K562 (cell line): Measurements from ENCODE around the gene EEFSEC. TPM values are rescaled to one million over a fixed set of nuclear protein-coding genes. Genes with fewer than 3 reads are reported as not detected.

Experiments used
- ATAC-seq: fragments of 200-7000 bp; cut with Tn5 transposase; 3 replicates; pipeline ENCODE4 v1.9.1; 2020; ENCODE audit warnings: moderate library complexity
- BruUV-seq: library from RNA; stranded (reverse); fragments of 400-500 nt; replicated peaks from 2 replicates; lab custom pipeline; 2021; lab: Mats Ljungman, UMichigan
- CTCF ChIA-PET: fragments of 300-600 bp; formaldehyde crosslinking; extraction: SDS; loops from one replicate; lab custom pipeline; 2021; ENCODE audit warnings: low intra/inter-chr PET ratio; lab: Yijun Ruan, JAX
- POLR2A ChIA-PET: fragments of 300-600, 350-650 bp; sonication (Branson Sonifier 250); formaldehyde crosslinking; extraction: SDS; loops from one replicate; lab custom pipeline; 2021; ENCODE audit warnings: antibody characterized with exemption, inconsistent platforms; lab: Yijun Ruan, JAX
- DNase-seq, 4 experiments: peaks; one replicate each; pipeline versions ENCODE4 v3.0.0 to v3.0.0-alpha.2; 2011 to 2018; ENCODE audit warnings: low spot score in 3 of 4, mixed read lengths in 3 of 4; ENCODE audit errors: extremely low read depth in 1 of 4
- FAIRE-seq: peaks from 2 replicates; lab custom pipeline; 2011; peaks lifted over from hg19 to GRCh38; lab: Jason Lieb, UNC
- H2AFZ ChIP-seq: 2 replicates; pipeline ENCODE4 v1.6.0; 2011; ENCODE audit warnings: low read depth, low read length, control low read depth, inconsistent platforms
- H3K27ac ChIP-seq: fragments of 200-600 bp; 3 replicates; pipeline ENCODE4 v1.8.0; 2011; ENCODE audit warnings: low read depth, mild to moderate bottlenecking, control low read depth, inconsistent platforms, low read length, moderate library complexity, mixed read lengths; ENCODE audit errors: extremely low read depth
- H3K27me3 ChIP-seq, 2 experiments: fragments of 300-600 bp in 1 of 2; 2 replicates in 1 of 2; 3 replicates in 1 of 2; pipeline versions ENCODE4 v1.6.0 to v1.8.0; 2011; ENCODE audit warnings: inconsistent platforms in 2 of 2, low read length in 2 of 2, mild to moderate bottlenecking in 1 of 2, mixed read lengths in 1 of 2, moderate library complexity in 1 of 2; ENCODE audit not compliant: control insufficient read depth in 2 of 2, insufficient read depth in 2 of 2
- H3K36me3 ChIP-seq: fragments of 300-600 bp; 3 replicates; pipeline ENCODE4 v1.8.0; 2011; ENCODE audit warnings: mild to moderate bottlenecking, low read length, inconsistent platforms; ENCODE audit not compliant: control insufficient read depth, insufficient read depth
- H3K4me1 ChIP-seq, 2 experiments: fragments of 200-600 bp in 1 of 2; replicated peaks in 1 of 2; 2 replicates in 1 of 2; 3 replicates in 1 of 2; pipeline versions ENCODE4 v1.5.1 to v1.8.0; 2011; ENCODE audit warnings: inconsistent platforms in 2 of 2, low read length in 2 of 2, mild to moderate bottlenecking in 1 of 2, mixed read lengths in 1 of 2, moderate library complexity in 1 of 2; ENCODE audit not compliant: control insufficient read depth in 2 of 2, insufficient read depth in 2 of 2
- H3K4me2 ChIP-seq: 2 replicates; pipeline ENCODE4 v1.6.1; 2011; ENCODE audit warnings: low read length, control low read depth, inconsistent platforms, mixed read lengths; ENCODE audit not compliant: insufficient read depth
- H3K4me3 ChIP-seq: fragments of 200-600 bp; sonication (generic), shearing (Covaris generic); 2 replicates; pipeline ENCODE4 v1.5.1; 2016; ENCODE audit warnings: control low read depth, inconsistent platforms
- H3K79me2 ChIP-seq: fragments of 200-600 bp; 3 replicates; pipeline ENCODE4 v1.8.0; 2011; ENCODE audit warnings: low read length, inconsistent platforms; ENCODE audit not compliant: control insufficient read depth, insufficient read depth
- H3K9ac ChIP-seq, 2 experiments: 2 replicates each; pipeline versions ENCODE4 v1.6.0 to v1.6.1; 2011; ENCODE audit warnings: low read depth in 2 of 2, low read length in 2 of 2, control low read depth in 1 of 2, inconsistent platforms in 1 of 2, mild to moderate bottlenecking in 1 of 2, mixed read lengths in 1 of 2; ENCODE audit not compliant: insufficient read depth in 1 of 2
- H3K9me1 ChIP-seq: one replicate; pipeline ENCODE4 v1.6.0; 2011; ENCODE audit warnings: inconsistent platforms, mild to moderate bottlenecking, low read length, moderate library complexity; ENCODE audit not compliant: control insufficient read depth, insufficient read depth
- H3K9me3 ChIP-seq: replicated peaks from 2 replicates; pipeline ENCODE4 v1.5.1; 2011; ENCODE audit warnings: low read depth, low read length, inconsistent platforms; ENCODE audit not compliant: control insufficient read depth, insufficient read depth
- H4K20me1 ChIP-seq: replicated peaks from 2 replicates; pipeline ENCODE4 v1.6.1; 2011; ENCODE audit warnings: low read length, inconsistent platforms, mixed read lengths; ENCODE audit not compliant: control insufficient read depth, insufficient read depth
- CEBPG ChIP-seq, 3 experiments: fragments of 200-800 bp in 1 of 3; sonication (Bioruptor generic) in 1 of 3; sonication (generic) in 1 of 3; formaldehyde crosslinking in 1 of 3; IDR thresholded peaks in 2 of 3; conservative IDR thresholded peaks in 1 of 3; 2 replicates each; pipeline versions ENCODE4 v1.6.1 to v1.8.0; 2016 to 2022; ENCODE audit warnings: missing compliant biosample characterization in 2 of 3, missing genetic modification characterization in 2 of 3, mild to moderate bottlenecking in 1 of 3, missing genetic modification reagents in 1 of 3
- ID3 ChIP-seq, 2 experiments: fragments of 250-450 bp in 1 of 2; fragments of 450-650 bp in 1 of 2; sonication (Bioruptor Pico) in 1 of 2; IDR thresholded peaks; 2 replicates each; pipeline versions ENCODE4 v1.6.1 to v1.8.0; 2016 to 2021; ENCODE audit warnings: mild to moderate bottlenecking in 2 of 2, moderate library complexity in 2 of 2, missing compliant biosample characterization in 1 of 2, missing genetic modification characterization in 1 of 2
- MAZ ChIP-seq, 2 experiments: fragments of 450-650 bp in 1 of 2; sonication (generic) in 1 of 2; formaldehyde crosslinking; IDR thresholded peaks in 1 of 2; conservative IDR thresholded peaks in 1 of 2; 2 replicates each; pipeline versions ENCODE4 v1.4.0 to v1.5.0; 2020; ENCODE audit warnings: mild to moderate bottlenecking in 1 of 2, missing genetic modification reagents in 1 of 2
- MCM5 ChIP-seq: fragments of 450-650 bp; IDR thresholded peaks from 2 replicates; pipeline ENCODE4 v1.6.1; 2016; ENCODE audit warnings: low read depth
- MEF2A ChIP-seq: IDR thresholded peaks from 2 replicates; pipeline ENCODE4 v1.6.1; 2011; ENCODE audit warnings: low read depth, mild to moderate bottlenecking, low read length, moderate library complexity; ENCODE audit not compliant: control insufficient read depth
- MTF1 ChIP-seq: fragments of 250-450 bp; sonication (Bioruptor Pico); IDR thresholded peaks from 2 replicates; pipeline ENCODE4 v1.9.0; 2021; ENCODE audit warnings: moderate library complexity, mild to moderate bottlenecking, inconsistent platforms, borderline replicate concordance
- ZNF146 ChIP-seq: IDR thresholded peaks from one replicate; pipeline ENCODE4 v1.6.1; 2018; ENCODE audit warnings: missing compliant biosample characterization; ENCODE audit not compliant: unreplicated experiment
- WGBS: fragments of 100-300 bp; shearing (Covaris generic); methylation state at CpG from one replicate; pipeline ENCODE4 v1.1.6; 2016; ENCODE audit warnings: low coverage, mixed read lengths; ENCODE audit not compliant: insufficient coverage; ENCODE audit errors: missing lambda C conversion rate; 5-methylcytosine and 5-hydroxymethylcytosine counted together
- in situ Hi-C: fragments of 300-500 bp; cut with MboI; formaldehyde crosslinking; loops from 4 replicates; pipeline ENCODE4 v1.15.0; 2018; ENCODE audit warnings: inconsistent platforms, mixed read lengths
- intact Hi-C: fragments of 100-400 bp; cut with micrococcal nuclease; formaldehyde crosslinking; loops from 2 replicates; pipeline ENCODE4 v1.14.2; 2022
- polyA plus RNA-seq, 8 experiments: library from polyadenylated mRNA; depleted of rRNA in 4 of 8; stranded (reverse) in 5 of 8; unstranded in 3 of 8; fragments of >200 nt; fragmentation: Nextera tagmentation in 2 of 8; fragmentation: Illumina TruSeq in 1 of 8; extraction: Ambion mirVana in 2 of 8; extraction: Trizol in 1 of 8; gene quantifications; 2 replicates each; pipeline versions ENCODE4 v1.2.1 to v1.2.3, GENCODE V29; 2011 to 2014; ENCODE audit warnings: inconsistent platforms in 1 of 8, missing spikeins in 1 of 8
- total RNA-seq, 7 experiments: library from RNA; depleted of rRNA in 6 of 7; stranded (reverse); fragments of >200 nt in 6 of 7; fragmentation: Illumina TruSeq in 2 of 7; extraction: Trizol in 2 of 7; gene quantifications; 2 replicates each; pipeline versions ENCODE4 v1.2.1 to v1.2.3, GENCODE V29; 2011 to 2021; ENCODE audit warnings: low replicate concordance in 1 of 7
- TF ChIP-seq, protein P1 (sequence below): sonication (generic); formaldehyde crosslinking; IDR thresholded peaks from 2 replicates; pipeline ENCODE4 v1.8.0; 2022; ENCODE audit warnings: missing genetic modification reagents, mild to moderate bottlenecking, moderate library complexity, borderline replicate concordance
- TF ChIP-seq, protein P2 (sequence below): sonication (generic); formaldehyde crosslinking; IDR thresholded peaks from 2 replicates; pipeline ENCODE4 v1.8.0; 2023; ENCODE audit warnings: mild to moderate bottlenecking, missing genetic modification reagents
- TF ChIP-seq, protein P3 (sequence below): sonication (generic); formaldehyde crosslinking; IDR thresholded peaks from 2 replicates; pipeline ENCODE4 v1.8.0; 2022; ENCODE audit warnings: mild to moderate bottlenecking, missing genetic modification reagents, borderline replicate concordance

EEFSEC gene
- total and polyA plus RNA-seq, 9 of the 15 experiments (the other 6 are each of a cell fraction or from before 2014, with no cell fraction given) = 0.35 to 11.8 (median 7.7) TPM

GRCh38 chr3:128445357-128445756, 292.1 kb downstream of the EEFSEC start:
- in situ Hi-C loops (no loop called here), intact Hi-C loops (no loop called here)
- WGBS = 22% methylated on average over 1 of the region's 1 CpG
- TF ChIP-seq MEF2A = no peak
- no peak for TF ChIP-seq MTF1 (CRISPR knock-in tag)
- TF ChIP-seq, protein P1, sequence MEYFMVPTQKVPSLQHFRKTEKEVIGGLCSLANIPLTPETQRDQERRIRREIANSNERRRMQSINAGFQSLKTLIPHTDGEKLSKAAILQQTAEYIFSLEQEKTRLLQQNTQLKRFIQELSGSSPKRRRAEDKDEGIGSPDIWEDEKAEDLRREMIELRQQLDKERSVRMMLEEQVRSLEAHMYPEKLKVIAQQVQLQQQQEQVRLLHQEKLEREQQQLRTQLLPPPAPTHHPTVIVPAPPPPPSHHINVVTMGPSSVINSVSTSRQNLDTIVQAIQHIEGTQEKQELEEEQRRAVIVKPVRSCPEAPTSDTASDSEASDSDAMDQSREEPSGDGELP (CRISPR knock-in tag) = no peak
- TF ChIP-seq ZNF146 (CRISPR knock-in tag) = no peak
- TF ChIP-seq, protein P2, sequence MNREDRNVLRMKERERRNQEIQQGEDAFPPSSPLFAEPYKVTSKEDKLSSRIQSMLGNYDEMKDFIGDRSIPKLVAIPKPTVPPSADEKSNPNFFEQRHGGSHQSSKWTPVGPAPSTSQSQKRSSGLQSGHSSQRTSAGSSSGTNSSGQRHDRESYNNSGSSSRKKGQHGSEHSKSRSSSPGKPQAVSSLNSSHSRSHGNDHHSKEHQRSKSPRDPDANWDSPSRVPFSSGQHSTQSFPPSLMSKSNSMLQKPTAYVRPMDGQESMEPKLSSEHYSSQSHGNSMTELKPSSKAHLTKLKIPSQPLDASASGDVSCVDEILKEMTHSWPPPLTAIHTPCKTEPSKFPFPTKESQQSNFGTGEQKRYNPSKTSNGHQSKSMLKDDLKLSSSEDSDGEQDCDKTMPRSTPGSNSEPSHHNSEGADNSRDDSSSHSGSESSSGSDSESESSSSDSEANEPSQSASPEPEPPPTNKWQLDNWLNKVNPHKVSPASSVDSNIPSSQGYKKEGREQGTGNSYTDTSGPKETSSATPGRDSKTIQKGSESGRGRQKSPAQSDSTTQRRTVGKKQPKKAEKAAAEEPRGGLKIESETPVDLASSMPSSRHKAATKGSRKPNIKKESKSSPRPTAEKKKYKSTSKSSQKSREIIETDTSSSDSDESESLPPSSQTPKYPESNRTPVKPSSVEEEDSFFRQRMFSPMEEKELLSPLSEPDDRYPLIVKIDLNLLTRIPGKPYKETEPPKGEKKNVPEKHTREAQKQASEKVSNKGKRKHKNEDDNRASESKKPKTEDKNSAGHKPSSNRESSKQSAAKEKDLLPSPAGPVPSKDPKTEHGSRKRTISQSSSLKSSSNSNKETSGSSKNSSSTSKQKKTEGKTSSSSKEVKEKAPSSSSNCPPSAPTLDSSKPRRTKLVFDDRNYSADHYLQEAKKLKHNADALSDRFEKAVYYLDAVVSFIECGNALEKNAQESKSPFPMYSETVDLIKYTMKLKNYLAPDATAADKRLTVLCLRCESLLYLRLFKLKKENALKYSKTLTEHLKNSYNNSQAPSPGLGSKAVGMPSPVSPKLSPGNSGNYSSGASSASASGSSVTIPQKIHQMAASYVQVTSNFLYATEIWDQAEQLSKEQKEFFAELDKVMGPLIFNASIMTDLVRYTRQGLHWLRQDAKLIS = no peak
- TF ChIP-seq MAZ (CRISPR knock-in tag; conservative IDR thresholded peaks at IDR 0.05 in 1 of 2, IDR thresholded peaks at IDR 0.05 in 1 of 2) = no peak
- TF ChIP-seq, protein P3, sequence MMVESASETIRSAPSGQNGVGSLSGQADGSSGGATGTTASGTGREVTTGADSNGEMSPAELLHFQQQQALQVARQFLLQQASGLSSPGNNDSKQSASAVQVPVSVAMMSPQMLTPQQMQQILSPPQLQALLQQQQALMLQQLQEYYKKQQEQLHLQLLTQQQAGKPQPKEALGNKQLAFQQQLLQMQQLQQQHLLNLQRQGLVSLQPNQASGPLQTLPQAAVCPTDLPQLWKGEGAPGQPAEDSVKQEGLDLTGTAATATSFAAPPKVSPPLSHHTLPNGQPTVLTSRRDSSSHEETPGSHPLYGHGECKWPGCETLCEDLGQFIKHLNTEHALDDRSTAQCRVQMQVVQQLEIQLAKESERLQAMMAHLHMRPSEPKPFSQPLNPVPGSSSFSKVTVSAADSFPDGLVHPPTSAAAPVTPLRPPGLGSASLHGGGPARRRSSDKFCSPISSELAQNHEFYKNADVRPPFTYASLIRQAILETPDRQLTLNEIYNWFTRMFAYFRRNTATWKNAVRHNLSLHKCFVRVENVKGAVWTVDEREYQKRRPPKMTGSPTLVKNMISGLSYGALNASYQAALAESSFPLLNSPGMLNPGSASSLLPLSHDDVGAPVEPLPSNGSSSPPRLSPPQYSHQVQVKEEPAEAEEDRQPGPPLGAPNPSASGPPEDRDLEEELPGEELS = no peak
- no peak for TF ChIP-seq ID3 (CRISPR knock-in tag; IDR thresholded peaks at IDR 0.05)
- no peak for TF ChIP-seq ID3 (tag; IDR thresholded peaks at IDR 0.05)
- TF ChIP-seq MCM5 = no peak
- TF ChIP-seq CEBPG (CRISPR knock-in tag; IDR thresholded peaks at IDR 0.05) = no peak
- no peak for TF ChIP-seq CEBPG (tag; conservative IDR thresholded peaks at IDR 0.05 in 1 of 2, IDR thresholded peaks at IDR 0.05 in 1 of 2)

More at GRCh38 chr3:128445357-128445756, 292.1 kb downstream of the EEFSEC start:
- Histone ChIP-seq H3K4me3 (no peak overlapping the region), H4K20me1 (no peaks in the 10 kb centered on the region; the same call in 1 of the 2 replicates), H3K9me1 (no peaks in the 10 kb centered on the region), H3K4me2 (no peak overlapping the region), H3K9me3 (no peaks in the 10 kb centered on the region), H3K27ac (no peak overlapping the region), H3K9ac (no peak overlapping the region), H3K4me1 (peaks cover 2 to 3% of the 10 kb centered on the region in 2 experiments; a peak in 2 of 5 replicates), H3K79me2 (no peaks in the 10 kb centered on the region), H3K36me3 (no peaks in the 10 kb centered on the region), H3K27me3 (peaks cover 0 to 17% of the 10 kb centered on the region in 2 experiments; a peak in 2 of 5 replicates), H2AFZ (no peak overlapping the region)
- DNase-seq (no peak), ATAC-seq (no peak), FAIRE-seq (no peak)
- CTCF ChIA-PET = no interaction called here
- POLR2A ChIA-PET = no interaction called here
- no TSS peak for BruUV-seq
